ENCODE measurements around the gene NMUR1.
"Not testable (repeated sequence)": the region's sequence is repeated elsewhere in the genome, so short reads cannot be mapped to it uniquely, and the experiment has no call there.

Gene NMUR1

DNA sequence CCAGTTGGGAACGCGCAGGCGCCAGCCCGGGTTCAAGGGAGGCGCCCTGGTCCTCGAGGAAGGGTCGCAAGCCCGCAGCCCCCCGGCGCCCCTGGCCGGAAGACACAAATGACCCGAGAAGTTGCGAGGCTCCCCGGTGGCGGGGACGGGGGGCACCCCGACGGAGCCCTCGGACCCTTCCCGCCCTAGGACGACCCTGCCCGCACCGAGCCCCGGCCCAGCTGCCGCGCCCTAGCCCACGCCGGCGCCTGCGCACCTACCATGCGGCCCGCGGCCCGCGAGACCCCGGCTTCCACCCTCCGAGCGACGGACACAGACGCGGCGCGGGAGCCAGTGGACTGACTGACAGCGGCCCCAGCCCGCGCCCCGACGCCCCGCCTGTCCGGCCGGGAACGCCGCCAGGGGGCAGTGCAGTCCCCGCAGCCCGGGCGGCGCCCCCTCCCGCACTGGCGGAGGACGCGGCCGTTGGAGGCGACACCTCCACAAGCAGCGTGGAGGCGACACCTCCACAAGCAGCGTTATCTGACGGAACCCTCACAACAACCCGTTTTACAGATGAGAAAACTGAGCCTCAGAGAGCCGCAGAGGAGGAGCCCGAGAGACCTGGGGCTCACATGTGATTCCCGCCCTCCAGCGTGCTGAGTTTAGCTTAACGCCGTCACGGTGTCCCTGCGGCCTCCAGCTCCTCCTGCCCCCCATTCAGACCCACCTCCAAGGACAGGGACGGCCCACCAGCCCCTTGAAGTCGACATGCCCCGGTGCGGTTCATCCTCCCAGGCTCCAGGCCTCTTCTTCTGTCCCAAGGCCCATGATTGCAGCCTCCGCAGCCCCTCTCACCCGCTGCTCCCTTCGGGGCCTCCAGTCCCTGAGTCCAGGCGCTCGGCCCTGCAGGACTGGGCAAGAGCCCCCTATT, at the start of gene NMUR1:
TSS of gene NMUR1 (minus strand) at position 347 of the 913 bp plus-strand sequence. CDS start at position 263, 84 bp downstream.
- peak; percentile 76 for DNase-seq

DNA sequence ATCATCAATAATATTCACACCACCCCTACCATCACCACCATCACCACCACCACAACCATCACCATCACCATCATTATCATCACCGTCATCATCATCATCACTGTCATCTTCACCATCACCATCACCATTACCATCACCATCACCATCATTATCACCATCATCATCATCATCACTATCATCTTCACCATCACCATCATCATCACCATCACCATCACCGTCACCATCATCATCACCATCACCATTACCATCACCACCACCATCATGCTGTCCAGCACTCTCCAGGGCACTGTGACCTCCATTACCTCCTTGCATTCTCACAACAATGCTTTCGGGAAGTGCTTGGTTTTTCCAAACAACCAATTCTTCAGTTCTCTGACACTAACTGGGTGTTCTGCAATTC, 49.3 kb upstream of the NMUR1 start:
- no peak for DNase-seq

GRCh38 chr2:231578655-231579054, 48.4 kb upstream of the NMUR1 start:
- DNase-seq: not testable (repeated sequence)

GRCh38 chr2:231576465-231576864, 46.2 kb upstream of the NMUR1 start:
- DNase-seq: no peak

DNA sequence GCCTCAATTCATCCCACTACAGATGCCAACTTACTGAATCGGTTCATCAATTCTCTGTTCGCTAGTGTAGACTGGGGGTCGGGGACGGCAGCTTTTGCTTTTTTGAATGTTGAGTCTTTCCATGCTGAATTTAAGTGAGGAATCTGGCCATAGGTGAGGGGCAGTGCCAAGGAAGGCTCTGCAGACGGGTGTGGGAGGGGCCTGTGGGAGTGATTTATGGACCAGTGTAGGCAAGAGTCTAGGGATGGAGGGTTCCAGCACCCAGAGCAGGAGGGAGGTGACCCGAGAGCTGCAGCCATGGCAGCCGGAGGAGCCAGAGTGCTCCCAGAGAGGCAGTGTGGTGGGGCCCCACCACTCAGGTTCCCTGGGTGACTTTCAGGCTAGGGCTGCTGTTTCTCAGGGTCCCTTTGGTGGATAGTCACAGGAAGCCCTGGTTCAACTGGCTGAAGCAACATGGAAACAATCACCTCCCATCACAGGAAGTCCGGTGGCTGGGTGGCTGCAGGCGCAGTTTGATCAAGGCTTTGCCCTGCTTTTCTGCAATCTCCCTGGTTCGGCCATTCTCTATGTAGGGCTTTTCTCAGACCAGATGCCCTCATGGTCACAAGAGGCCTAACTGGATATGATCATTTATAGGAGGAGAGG, 45.5 kb upstream of the NMUR1 start:
- no peak for DNase-seq

GRCh38 chr2:231573698-231574421, 43.6 kb upstream of the NMUR1 start:
- DNase-seq: no peak

DNA sequence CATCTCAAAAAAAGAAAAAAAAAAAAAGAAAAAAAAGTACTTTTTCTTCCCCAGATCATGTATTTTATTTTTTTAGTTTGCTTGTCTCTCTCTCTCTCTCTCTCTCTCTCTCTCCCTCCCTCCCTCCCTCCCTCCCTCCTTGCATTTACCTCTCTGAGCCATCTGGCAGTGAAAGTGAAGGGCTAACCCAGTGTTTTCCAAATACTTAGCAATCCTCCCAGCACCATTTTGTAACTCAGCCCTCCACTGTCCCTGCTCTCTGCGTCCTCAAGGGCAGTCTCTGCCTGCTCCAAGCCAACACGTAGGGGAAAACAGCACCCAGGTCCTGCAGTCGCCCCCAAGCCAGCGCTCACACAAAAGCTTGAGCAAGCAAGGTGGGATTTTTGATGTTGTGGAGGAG, 42.9 kb upstream of the NMUR1 start:
- no peak for DNase-seq

DNA sequence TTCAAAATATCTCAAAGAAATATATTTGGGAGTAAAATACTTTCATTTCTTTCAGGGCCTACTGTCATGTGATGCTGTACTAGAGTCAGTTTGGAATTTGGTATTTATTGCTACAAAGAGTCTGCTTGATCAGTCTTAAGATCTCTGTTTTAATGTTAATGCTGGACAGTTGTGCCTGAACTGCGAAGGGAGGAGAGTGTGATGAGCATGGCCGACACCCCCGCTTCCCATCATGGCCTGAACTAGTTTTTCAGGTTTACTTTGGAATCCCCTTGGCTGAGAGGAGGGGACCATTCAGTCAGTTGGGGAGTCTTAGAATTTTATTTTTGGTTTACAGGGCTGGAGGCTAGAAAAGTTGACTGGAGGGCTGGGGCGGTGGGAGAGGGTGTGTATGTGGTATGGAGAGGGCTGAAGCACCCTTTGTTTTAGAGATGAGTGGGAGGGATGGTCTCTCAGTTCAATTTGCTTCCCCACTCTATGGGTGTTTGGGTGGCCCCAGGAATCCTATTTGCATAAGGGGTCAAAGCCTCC, 41.5 kb upstream of the NMUR1 start:
- DNase-seq: no peak

DNA sequence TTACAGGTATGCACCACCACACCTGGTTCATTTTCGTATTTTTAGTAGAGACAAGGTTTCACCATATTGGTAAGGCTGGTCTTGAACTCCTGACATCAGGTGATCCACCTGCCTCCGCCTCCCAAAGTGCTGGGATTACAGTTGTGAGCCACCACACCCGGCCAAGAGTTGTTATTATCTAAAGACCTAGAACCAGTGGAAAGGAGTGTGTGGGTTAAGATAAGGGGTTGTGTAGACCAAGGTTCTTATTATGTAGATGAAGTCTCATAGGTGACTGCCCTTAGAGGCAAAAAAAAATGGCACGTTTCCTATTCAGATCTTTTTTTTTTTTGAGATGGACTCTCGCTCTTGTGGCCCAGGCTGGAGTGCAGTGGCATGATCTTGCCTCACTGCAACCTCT, 40.7 kb upstream of the NMUR1 start:
- DNase-seq: not testable (repeated sequence)

DNA sequence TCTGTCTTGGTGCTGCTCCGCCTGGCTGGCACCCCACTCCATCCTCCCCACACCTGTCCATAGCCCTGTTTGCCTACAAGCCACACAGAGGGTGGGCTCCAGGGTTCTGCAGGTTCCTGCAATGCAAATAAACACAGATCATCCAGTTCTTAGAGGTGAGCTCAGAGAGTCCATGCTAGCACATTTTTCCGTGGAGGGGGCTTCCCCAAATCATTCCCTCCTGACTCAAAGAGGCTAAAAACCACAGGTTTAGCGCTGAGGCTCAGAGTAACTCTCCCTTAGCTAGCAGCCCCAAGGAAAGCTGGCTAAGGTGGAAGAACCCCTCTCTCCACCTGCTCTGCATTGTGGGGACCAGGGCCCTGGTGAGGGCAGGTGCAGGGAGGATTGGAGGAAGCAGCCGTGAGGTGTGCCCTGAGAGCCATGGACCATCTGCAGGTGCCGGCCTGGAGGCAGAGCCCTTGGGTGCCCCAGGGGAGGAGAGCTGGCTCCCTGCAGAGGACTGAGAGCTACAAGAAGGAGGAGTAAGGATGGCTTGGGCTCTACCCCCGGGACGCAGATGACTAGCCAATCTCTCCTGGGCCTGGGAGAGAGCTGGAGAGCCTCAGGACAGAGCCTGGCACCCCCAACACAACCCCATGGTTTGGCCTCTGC, 38.7 kb upstream of the NMUR1 start:
- DNase-seq: no peak

GRCh38 chr2:231568098-231568784, 38.0 kb upstream of the NMUR1 start:
- DNase-seq: no peak

- no peak for DNase-seq
Measured at GRCh38 chr2:231567159-231567558, 36.9 kb upstream of the NMUR1 start.

GRCh38 chr2:231565887-231566594, 35.8 kb upstream of the NMUR1 start:
- no peak for DNase-seq

DNA sequence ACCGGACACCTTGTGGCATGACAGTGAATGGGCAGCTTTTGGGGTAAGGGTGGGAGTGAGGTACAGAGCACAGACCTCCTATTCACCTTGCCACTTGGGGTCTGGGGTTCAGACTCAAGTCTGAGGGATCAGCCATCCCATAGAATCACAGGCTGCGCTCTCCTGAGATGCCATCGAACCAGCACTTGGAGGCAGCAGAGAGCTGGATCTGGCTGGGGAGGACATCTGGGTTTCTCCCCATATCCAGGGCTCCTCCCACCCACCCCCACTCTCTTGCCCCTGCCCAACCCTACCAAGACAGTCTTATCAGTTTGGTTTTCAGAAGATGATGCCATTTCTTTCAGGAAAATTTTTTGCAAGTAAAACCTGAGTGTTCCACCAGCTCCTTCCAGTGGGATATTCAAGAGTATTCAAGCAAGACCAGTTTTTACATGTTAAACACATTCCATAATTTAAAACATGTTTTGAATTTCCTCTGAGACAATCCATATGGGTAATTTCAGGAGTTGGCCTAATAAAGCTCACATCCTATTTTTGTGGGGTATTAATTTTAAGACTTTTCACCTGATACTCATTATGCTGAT, 33.2 kb upstream of the NMUR1 start:
- DNase-seq: peak; percentile 16

DNA sequence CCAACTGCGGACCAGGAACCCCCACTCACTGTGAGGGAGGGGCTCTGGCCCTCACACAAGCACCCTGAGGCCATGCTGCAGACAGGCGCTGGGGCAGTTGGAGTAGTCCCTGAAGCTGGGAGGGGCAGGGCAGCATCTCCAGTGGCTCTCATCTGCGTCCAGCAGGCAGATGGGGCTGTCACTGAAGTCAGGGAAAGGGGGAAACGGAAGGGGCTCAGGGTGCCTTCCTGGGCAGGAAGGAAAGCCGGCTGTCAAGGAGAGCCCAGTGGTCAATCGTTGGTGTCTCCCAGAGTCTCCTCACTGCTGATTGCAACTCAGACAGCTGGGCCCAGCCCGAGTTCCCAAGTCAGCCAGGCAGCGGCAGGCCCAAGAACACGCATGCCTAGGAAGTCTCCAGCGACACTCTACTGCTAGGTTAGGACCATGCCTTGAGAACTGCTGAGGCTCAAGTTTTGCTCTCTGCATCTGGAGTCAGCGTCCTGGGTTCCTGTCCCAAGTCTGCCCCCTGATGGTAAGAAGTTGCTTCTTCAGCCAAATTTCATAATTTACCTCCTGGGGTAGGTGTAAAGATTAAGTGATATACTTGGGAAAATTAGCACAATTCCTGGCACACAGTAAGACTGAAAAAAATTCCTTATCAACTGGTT, 27.4 kb upstream of the NMUR1 start:
- DNase-seq: peak; percentile 67

DNA sequence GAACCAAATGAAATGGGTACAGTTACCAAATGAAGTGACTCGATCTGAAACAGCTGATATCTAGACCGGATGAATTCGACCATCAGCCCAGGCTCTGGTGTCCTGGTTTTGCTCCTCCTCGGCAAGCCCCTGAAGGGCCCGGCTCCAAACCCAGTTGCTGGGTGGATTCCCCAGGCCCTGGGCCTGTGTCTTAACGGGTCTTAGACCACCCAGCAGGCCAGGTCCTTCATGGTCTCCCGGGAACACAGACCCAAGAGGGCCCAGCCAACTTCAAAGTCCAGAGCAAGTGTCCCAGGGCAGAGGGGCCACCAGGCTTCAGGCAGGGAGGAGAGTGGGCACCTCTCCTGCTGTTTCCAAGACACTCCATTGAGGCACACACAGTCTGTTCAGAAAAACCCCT, 26.7 kb upstream of the NMUR1 start:
- no peak for DNase-seq

DNA sequence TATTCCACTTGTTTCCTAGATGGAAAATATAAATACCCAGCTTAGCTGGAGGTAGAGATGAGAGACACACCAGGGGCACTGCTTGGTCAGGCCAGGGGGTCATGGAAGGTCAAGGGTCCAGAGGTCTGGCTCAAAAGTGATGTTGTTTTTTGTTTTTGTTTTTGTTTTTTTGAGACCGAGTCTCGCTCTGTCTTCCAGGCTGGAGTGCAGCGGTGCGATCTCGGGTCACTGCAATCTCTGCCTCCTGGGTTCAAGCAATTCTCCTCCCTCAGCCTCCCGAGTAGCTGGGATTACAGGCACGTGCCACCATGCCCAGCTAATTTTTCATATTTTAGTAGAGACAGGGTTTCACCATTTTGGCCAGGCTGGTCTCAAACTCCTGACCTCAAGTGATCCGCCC, 26.3 kb upstream of the NMUR1 start:
- DNase-seq: not testable (repeated sequence)

- no peak for DNase-seq
Measured at GRCh38 chr2:231554748-231555545, 24.7 kb upstream of the NMUR1 start.

GRCh38 chr2:231554327-231554726, 24.1 kb upstream of the NMUR1 start:
- DNase-seq: no peak

GRCh38 chr2:231552752-231553151, 22.5 kb upstream of the NMUR1 start:
- DNase-seq: no peak

All from CD4-positive, alpha-beta T cell treated with Interleukin-6 for 4 hours (primary cell).